Psoas muscle (tissue), 8 donors: ENCODE measurements around the gene PDS5B. TPM values are rescaled to one million over a fixed set of nuclear protein-coding genes. Genes with fewer than 3 reads are reported as not detected.

Experiments
- ATAC-seq, 4 donors: fragments of 200-7000 bp; cut with Tn5 transposase; one replicate each; pipeline ENCODE4 v1.9.1; 2020; ENCODE audit warnings: moderate library complexity in 3 of 4, mild to moderate bottlenecking in 2 of 4
- DNase-seq, 2 donors: peaks; one replicate each; pipeline ENCODE4 v3.0.0-alpha.2; 2020
- H3K27ac ChIP-seq: fragments of 200-600 bp; one replicate; pipeline ENCODE4 v1.8.0; 2022
- H3K27me3 ChIP-seq, 3 donors: fragments of 200-600 bp in 1 of 3; one replicate each; pipeline versions ENCODE4 v1.6.1 to v1.8.0; 2013 to 2022; ENCODE audit warnings: low read length in 2 of 3, mild to moderate bottlenecking in 2 of 3, moderate library complexity in 1 of 3; ENCODE audit not compliant: insufficient read depth in 3 of 3
- H3K36me3 ChIP-seq, 2 donors: fragments of 200-600 bp in 1 of 2; one replicate each; pipeline versions ENCODE4 v1.6.1 to v1.8.0; 2013 to 2022; ENCODE audit warnings: low read depth in 1 of 2, mild to moderate bottlenecking in 1 of 2, moderate library complexity in 1 of 2; ENCODE audit not compliant: insufficient read depth in 1 of 2
- H3K4me1 ChIP-seq: fragments of 200-600 bp; one replicate; pipeline ENCODE4 v1.8.0; 2022
- H3K4me3 ChIP-seq: fragments of 200-600 bp; one replicate; pipeline ENCODE4 v1.8.0; 2022; ENCODE audit warnings: mild to moderate bottlenecking
- H3K9me3 ChIP-seq: fragments of 200-600 bp; one replicate; pipeline ENCODE4 v1.8.0; 2022
- CTCF ChIP-seq: fragments of 200-600 bp; IDR thresholded peaks from one replicate; pipeline ENCODE4 v1.8.0; 2022; ENCODE audit warnings: antibody characterized with exemption
- WGBS, 3 donors: extraction: QIAGEN DNeasy Blood & Tissue Kit; methylation state at CpG; one replicate each; pipeline versions ENCODE4 v1.1.6 to v1.1.7; 2013; 5-methylcytosine and 5-hydroxymethylcytosine counted together
- intact Hi-C, 2 donors: fragments of 100-400 bp; cut with DNase I; formaldehyde crosslinking; loops; one replicate each; pipeline versions ENCODE4 v1.11.0 to v1.14.2; 2022
- polyA plus RNA-seq, 3 donors: library from polyadenylated mRNA; stranded (reverse); fragments of 200-250 nt; gene quantifications; one replicate each; pipeline ENCODE4 v1.2.3, GENCODE V29; 2013
- total RNA-seq, 4 donors: library from RNA; stranded (reverse); fragmentation: NEBNext Ultra II Directional in 2 of 4; extraction: Animal tissue kit (Norgen Biotek cat#: 25700) in 2 of 4; gene quantifications; one replicate each; pipeline versions ENCODE4 v1.2.1 to v1.2.4, GENCODE V29; 2021 to 2023
- donor health status: healthy with polysubstance abuse.
- donor health status: DM: no; HTN: no; CAD: no; lungs with moderate emphysema.
- donor health status: Bipolar disorder and iron deficiency.
- donor health status: healthy.
- donor health status: DM: yes; HTN: yes; CAD: no.
- donor health status: DM: no; HTN: no; CAD: no.
- donor health status: DM: no; HTN: no; CAD: no.
- donor health status: DM: yes; HTN: yes; CAD: no.

The PDS5B gene
- total and polyA plus RNA-seq, 7 donors = 3.6 to 28.1 (median 18.3) TPM

GRCh38 chr13:32663660-32664059 is 77.4 kb downstream of the PDS5B start:
- Histone ChIP-seq H3K9me3 (no peaks in the 10 kb centered on the region), H3K4me3 (no peak overlapping the region), H3K36me3 (no peaks in the 10 kb centered on the region), H3K27me3 (no peaks in the 10 kb centered on the region), H3K27ac (no peak overlapping the region), H3K4me1 (no peaks in the 10 kb centered on the region)
- DNase-seq (no peak), ATAC-seq (no peak)
- no peak for TF ChIP-seq CTCF
- intact Hi-C loops = no loop called here

- no peak for DNase-seq
- WGBS, 3 donors = 93 to 98% (median 96%) methylated on average over 4 of the region's 4 CpGs
- intact Hi-C loops = no loop called here
- H3K4me3 ChIP-seq = no peak overlapping the region
- H3K27ac ChIP-seq = no peak overlapping the region
- H3K36me3 ChIP-seq = no peaks in the 10 kb centered on the region
- TF ChIP-seq CTCF = no peak
- ATAC-seq = no peak
- H3K27me3 ChIP-seq = no peaks in the 10 kb centered on the region
- no peaks in the 10 kb centered on the region for H3K9me3 ChIP-seq
- no peaks in the 10 kb centered on the region for H3K4me1 ChIP-seq
Measured at GRCh38 chr13:32666990-32667571, 80.8 kb downstream of the PDS5B start.

- WGBS, 3 donors = 76 to 86% (median 78%) methylated on average over 3 of the region's 3 CpGs
Measured at GRCh38 chr13:32669030-32669646, 82.9 kb downstream of the PDS5B start.

GRCh38 chr13:32674503-32674902 is 88.3 kb downstream of the PDS5B start:
- Histone ChIP-seq H3K9me3 (no peaks in the 10 kb centered on the region), H3K4me1 (no peaks in the 10 kb centered on the region), H3K27me3 (no peaks in the 10 kb centered on the region), H3K4me3 (no peak overlapping the region), H3K36me3 (peaks cover 0 to 48% of the 10 kb centered on the region in 2 donors), H3K27ac (no peak overlapping the region)
- WGBS, 3 donors = 97 to 100% (median 97%) methylated on average over 2 of the region's 2 CpGs
- intact Hi-C loops = no loop called here
- TF ChIP-seq CTCF = no peak
- DNase-seq (no peak), ATAC-seq (no peak)

More at GRCh38 chr13:32669030-32669646, 82.9 kb downstream of the PDS5B start:
- ATAC-seq = peak in 1 of 4 donors; percentile 55
- intact Hi-C loops = no loop called here
- H3K4me3 ChIP-seq = no peak overlapping the region
- H3K9me3 ChIP-seq = no peaks in the 10 kb centered on the region
- peaks cover 0 to 17% of the 10 kb centered on the region in 2 donors for H3K36me3 ChIP-seq
- H3K4me1 ChIP-seq = no peaks in the 10 kb centered on the region
- no peak overlapping the region for H3K27ac ChIP-seq
- H3K27me3 ChIP-seq = no peaks in the 10 kb centered on the region
- no peak for DNase-seq
- peak; percentile 57 for TF ChIP-seq CTCF

- no peaks in the 10 kb centered on the region for H3K27me3 ChIP-seq
- intact Hi-C loops = no loop called here
- ATAC-seq = no peak
- no peak overlapping the region for H3K4me3 ChIP-seq
- no peaks in the 10 kb centered on the region for H3K9me3 ChIP-seq
- H3K36me3 ChIP-seq = peaks cover 0 to 63% of the 10 kb centered on the region in 2 donors
- 88 to 98% (median 97%) methylated on average over 4 of the region's 4 CpGs for WGBS, 3 donors
- H3K4me1 ChIP-seq = no peaks in the 10 kb centered on the region
- no peak for TF ChIP-seq CTCF
- no peak for DNase-seq
- H3K27ac ChIP-seq = no peak overlapping the region
Measured at GRCh38 chr13:32676242-32676641, 90.0 kb downstream of the PDS5B start.
